Dermis blood vessel endothelial cell (primary cell): ENCODE data around the gene PHC2. TPM values are rescaled to one million over a fixed set of nuclear protein-coding genes. Genes with fewer than 3 reads are reported as not detected.

Source experiments
- DNase-seq: peaks from one replicate; pipeline ENCODE4 v3.0.0; 2010
- total RNA-seq: library from RNA; depleted of rRNA; stranded (reverse); fragments of >200 nt; gene quantifications from 2 replicates; pipeline ENCODE4 v1.2.3, GENCODE V29; 2014

PHC2 gene
- 88.5 and 144 TPM in 2 replicates for total RNA-seq

- peak; percentile 98 for DNase-seq
Observed at GRCh38 chr1:33430692-33431593, at the start of gene PHC2. TSS of gene PHC2 (minus strand) at chr1:33431095. CDS start at chr1:33375539, 55,556 bp downstream.

GRCh38 chr1:33477451-33477850, 46.6 kb upstream of the PHC2 start:
- no peak for DNase-seq

- no peak for DNase-seq
Observed at GRCh38 chr1:33473900-33474299, 43.0 kb upstream of the PHC2 start.

- peak; percentile 98 for DNase-seq
Observed at GRCh38 chr1:33472269-33472980, 41.5 kb upstream of the PHC2 start, which contains the start of gene ZSCAN20. TSS of gene ZSCAN20 (plus strand) at chr1:33472645. CDS start at chr1:33479289, 6,644 bp downstream.

GRCh38 chr1:33471416-33471815, 40.5 kb upstream of the PHC2 start:
- DNase-seq = no peak

- peak; percentile 87 for DNase-seq
Observed at GRCh38 chr1:33470495-33471012, 39.7 kb upstream of the PHC2 start.

- DNase-seq = no peak
Observed at GRCh38 chr1:33469691-33470090, 38.8 kb upstream of the PHC2 start.

- DNase-seq = no peak
Observed at GRCh38 chr1:33468967-33469366, 38.1 kb upstream of the PHC2 start.

- no peak for DNase-seq
Observed at GRCh38 chr1:33468531-33468930, 37.6 kb upstream of the PHC2 start.

GRCh38 chr1:33468011-33468410, 37.1 kb upstream of the PHC2 start:
- DNase-seq = no peak

GRCh38 chr1:33466159-33466558, 35.3 kb upstream of the PHC2 start:
- no peak for DNase-seq

- DNase-seq = no peak
Observed at GRCh38 chr1:33465316-33465715, 34.4 kb upstream of the PHC2 start.

- no peak for DNase-seq
Observed at GRCh38 chr1:33464552-33464951, 33.7 kb upstream of the PHC2 start.

- DNase-seq = no peak
Observed at GRCh38 chr1:33462405-33463164, 31.7 kb upstream of the PHC2 start.

- DNase-seq = peak; percentile 13
Observed at GRCh38 chr1:33460947-33461629, 30.2 kb upstream of the PHC2 start.

- DNase-seq = no peak
Observed at GRCh38 chr1:33460144-33460543, 29.2 kb upstream of the PHC2 start.

- no peak for DNase-seq
Observed at GRCh38 chr1:33459691-33460090, 28.8 kb upstream of the PHC2 start.

- DNase-seq = no peak
Observed at GRCh38 chr1:33456502-33456886, 25.6 kb upstream of the PHC2 start.

GRCh38 chr1:33455539-33456501, 24.9 kb upstream of the PHC2 start:
- peak; percentile 83 for DNase-seq

- no peak for DNase-seq
Observed at GRCh38 chr1:33454646-33455282, 23.9 kb upstream of the PHC2 start.
